Activated gamma-delta T cell (primary cell): ENCODE results near the gene AMACR.

Experiments
- DNase-seq: peaks from one replicate; lab custom pipeline; 2025; lab: John Stamatoyannopoulos, UW

AMACR gene

GRCh38 chr5:34007201-34007620 is 639 bp downstream of the AMACR start:
- no peak for DNase-seq

- DNase-seq: no peak
Observed at GRCh38 chr5:34005681-34006080, 2.2 kb downstream of the AMACR start.

- DNase-seq: no peak
Observed at GRCh38 chr5:34005211-34005610, 2.6 kb downstream of the AMACR start.

- DNase-seq: no peak
Observed at GRCh38 chr5:34003941-34004340, 3.9 kb downstream of the AMACR start.

- no peak for DNase-seq
Observed at GRCh38 chr5:34002629-34003328, 5.1 kb downstream of the AMACR start.

GRCh38 chr5:34001241-34001841 is 6.5 kb downstream of the AMACR start:
- DNase-seq: no peak

GRCh38 chr5:33999978-34000377 is 7.9 kb downstream of the AMACR start:
- DNase-seq: no peak

GRCh38 chr5:33997331-33997983 is 10.4 kb downstream of the AMACR start:
- DNase-seq: no peak

GRCh38 chr5:33995865-33996264 is 12.0 kb downstream of the AMACR start:
- DNase-seq: no peak

GRCh38 chr5:33994845-33995244 is 13.0 kb downstream of the AMACR start:
- DNase-seq: no peak

GRCh38 chr5:33992864-33993263 is 15.0 kb downstream of the AMACR start:
- no peak for DNase-seq

GRCh38 chr5:33985447-33985846 is 22.4 kb downstream of the AMACR start:
- no peak for DNase-seq

- no peak for DNase-seq
Observed at GRCh38 chr5:33984671-33985124, 23.2 kb downstream of the AMACR start, which contains the start of gene SLC45A2. Gene SLC45A2, minus strand, starts transcription at chr5:33984693. Its CDS starts 110 bp downstream, at chr5:33984583.

- no peak for DNase-seq
Observed at GRCh38 chr5:33984178-33984577, 23.7 kb downstream of the AMACR start.

- DNase-seq: no peak
Observed at GRCh38 chr5:33981408-33982162, 26.3 kb downstream of the AMACR start.

GRCh38 chr5:33980030-33980429 is 27.8 kb downstream of the AMACR start:
- no peak for DNase-seq

GRCh38 chr5:33978306-33978705 is 29.5 kb downstream of the AMACR start:
- DNase-seq: no peak

GRCh38 chr5:33976307-33976706 is 31.5 kb downstream of the AMACR start:
- DNase-seq: no peak

- no peak for DNase-seq
Observed at GRCh38 chr5:33975852-33976251, 32.0 kb downstream of the AMACR start.

GRCh38 chr5:33973271-33973670 is 34.6 kb downstream of the AMACR start:
- no peak for DNase-seq

- no peak for DNase-seq
Observed at GRCh38 chr5:33969572-33970452, 38.0 kb downstream of the AMACR start.
